HAP-1 (cell line): ENCODE results near the gene SLC4A8.

Experiments used
- DNase-seq, 2 experiments: peaks; one replicate each; pipeline ENCODE4 v3.0.0-alpha.2; 2016 to 2020; ENCODE audit warnings: low spot score in 2 of 2
- H3K27me3 ChIP-seq: fragments of 250-450 bp; sonication (Bioruptor Pico); 2 replicates; pipeline ENCODE4 v1.5.1; 2020; ENCODE audit warnings: low read depth, mild to moderate bottlenecking, moderate library complexity
- H3K36me3 ChIP-seq: fragments of 250-450 bp; sonication (Bioruptor Pico); replicated peaks from 2 replicates; pipeline ENCODE4 v1.5.1; 2020; ENCODE audit warnings: mild to moderate bottlenecking
- H3K4me1 ChIP-seq: fragments of 250-450 bp; sonication (Bioruptor Pico); 2 replicates; pipeline ENCODE4 v1.5.1; 2020; ENCODE audit warnings: mild to moderate bottlenecking
- H3K4me3 ChIP-seq: fragments of 250-450 bp; sonication (Bioruptor Pico); 2 replicates; pipeline ENCODE4 v1.5.1; 2020; ENCODE audit warnings: mild to moderate bottlenecking, moderate library complexity
- H3K9me3 ChIP-seq: fragments of 250-450 bp; sonication (Bioruptor Pico); 2 replicates; pipeline ENCODE4 v1.5.1; 2020; ENCODE audit warnings: mild to moderate bottlenecking, moderate library complexity
- in situ Hi-C: fragments of 300-500 bp; cut with MboI; formaldehyde crosslinking; loops from 3 replicates; pipeline ENCODE4 v1.14.3; 2020; ENCODE audit warnings: low sequenced_read_pairs, inconsistent platforms, mixed read lengths

SLC4A8 gene

GRCh38 chr12:51390457-51390856 is 34.2 kb upstream of the SLC4A8 start:
- no peak for DNase-seq
- peaks cover 4% of the 10 kb centered on the region; the same call in 1 of the 2 replicates for H3K4me1 ChIP-seq
- H3K4me3 ChIP-seq: no peak overlapping the region; the same call in 1 of the 2 replicates
- peaks cover 11% of the 10 kb centered on the region for H3K27me3 ChIP-seq
- in situ Hi-C loops: no loop called here
- H3K9me3 ChIP-seq: no peaks in the 10 kb centered on the region
- no peaks in the 10 kb centered on the region for H3K36me3 ChIP-seq

GRCh38 chr12:51390891-51391282 is 33.7 kb upstream of the SLC4A8 start:
- Histone ChIP-seq H3K4me3 (peak overlapping the region; percentile 51), H3K27me3 (peaks cover 9% of the 10 kb centered on the region), H3K36me3 (no peaks in the 10 kb centered on the region), H3K4me1 (peaks cover 4% of the 10 kb centered on the region; the same call in 1 of the 2 replicates), H3K9me3 (no peaks in the 10 kb centered on the region)
- no peak for DNase-seq
- in situ Hi-C loops: no loop called here

- H3K27me3 ChIP-seq: peaks cover 6% of the 10 kb centered on the region; the same call in 1 of the 2 replicates
- DNase-seq: peak; percentile 21 to 80
These were observed 33.1 kb upstream of the SLC4A8 start, which contains the start of gene GALNT6 for GRCh38 chr12:51391283-51392123. Gene GALNT6, minus strand, starts transcription at chr12:51391406. Its CDS starts 11,625 bp downstream, at chr12:51379781.

GRCh38 chr12:51392556-51393237 is 31.9 kb upstream of the SLC4A8 start:
- peak in 1 of 2 experiments; percentile 34 for DNase-seq
- Histone ChIP-seq H3K36me3 (no peaks in the 10 kb centered on the region), H3K9me3 (no peaks in the 10 kb centered on the region), H3K4me1 (peaks cover 4% of the 10 kb centered on the region; the same call in 1 of the 2 replicates), H3K27me3 (peaks cover 6% of the 10 kb centered on the region; the same call in 1 of the 2 replicates), H3K4me3 (no peak overlapping the region)
- in situ Hi-C loops: no loop called here

More at GRCh38 chr12:51391283-51392123, 33.1 kb upstream of the SLC4A8 start, which contains the start of gene GALNT6:
- no peaks in the 10 kb centered on the region for H3K36me3 ChIP-seq
- peaks cover 4% of the 10 kb centered on the region; the same call in 1 of the 2 replicates for H3K4me1 ChIP-seq
- in situ Hi-C loops: no loop called here
- H3K4me3 ChIP-seq: peak within 1 kb of the TSS; percentile 51
- H3K9me3 ChIP-seq: no peaks in the 10 kb centered on the region

GRCh38 chr12:51393676-51394545 is 30.7 kb upstream of the SLC4A8 start:
- Histone ChIP-seq H3K4me3 (no peak overlapping the region), H3K4me1 (peaks cover 4% of the 10 kb centered on the region; the same call in 1 of the 2 replicates), H3K9me3 (no peaks in the 10 kb centered on the region), H3K27me3 (peaks cover 16% of the 10 kb centered on the region), H3K36me3 (no peaks in the 10 kb centered on the region)
- in situ Hi-C loops: no loop called here
- DNase-seq: no peak

GRCh38 chr12:51395283-51396230 is 29.1 kb upstream of the SLC4A8 start:
- Histone ChIP-seq H3K27me3 (peaks cover 15% of the 10 kb centered on the region), H3K4me3 (no peak overlapping the region), H3K9me3 (no peaks in the 10 kb centered on the region), H3K36me3 (no peaks in the 10 kb centered on the region), H3K4me1 (peaks cover 4% of the 10 kb centered on the region; the same call in 1 of the 2 replicates)
- DNase-seq: no peak
- in situ Hi-C loops: no loop called here

- in situ Hi-C loops: no loop called here
- H3K9me3 ChIP-seq: no peaks in the 10 kb centered on the region
- no peak overlapping the region for H3K4me3 ChIP-seq
- H3K36me3 ChIP-seq: no peaks in the 10 kb centered on the region
- DNase-seq: no peak
- H3K4me1 ChIP-seq: no peaks in the 10 kb centered on the region
- peaks cover 10% of the 10 kb centered on the region for H3K27me3 ChIP-seq
These were observed 27.0 kb upstream of the SLC4A8 start for GRCh38 chr12:51397670-51398069.

- no peaks in the 10 kb centered on the region for H3K4me1 ChIP-seq
- in situ Hi-C loops: no loop called here
- DNase-seq: no peak
These were observed 24.7 kb upstream of the SLC4A8 start for GRCh38 chr12:51399891-51400290.

GRCh38 chr12:51401020-51401419 is 23.6 kb upstream of the SLC4A8 start:
- H3K36me3 ChIP-seq: no peaks in the 10 kb centered on the region
- in situ Hi-C loops: no loop called here
- peaks cover 10% of the 10 kb centered on the region for H3K27me3 ChIP-seq
- no peaks in the 10 kb centered on the region for H3K4me1 ChIP-seq
- no peak overlapping the region for H3K4me3 ChIP-seq
- H3K9me3 ChIP-seq: no peaks in the 10 kb centered on the region
- DNase-seq: no peak

More at GRCh38 chr12:51399891-51400290, 24.7 kb upstream of the SLC4A8 start:
- Histone ChIP-seq H3K36me3 (no peaks in the 10 kb centered on the region), H3K27me3 (peaks cover 10% of the 10 kb centered on the region), H3K9me3 (no peaks in the 10 kb centered on the region), H3K4me3 (no peak overlapping the region)

- no peak for DNase-seq
- H3K4me1 ChIP-seq: no peaks in the 10 kb centered on the region
- no peaks in the 10 kb centered on the region for H3K9me3 ChIP-seq
- no peaks in the 10 kb centered on the region for H3K36me3 ChIP-seq
- in situ Hi-C loops: no loop called here
- H3K4me3 ChIP-seq: no peak overlapping the region
- peaks cover 10% of the 10 kb centered on the region for H3K27me3 ChIP-seq
These were observed 23.1 kb upstream of the SLC4A8 start for GRCh38 chr12:51401486-51401885.

GRCh38 chr12:51401900-51402299 is 22.7 kb upstream of the SLC4A8 start:
- in situ Hi-C loops: no loop called here
- Histone ChIP-seq H3K4me1 (no peaks in the 10 kb centered on the region), H3K36me3 (no peaks in the 10 kb centered on the region), H3K27me3 (peaks cover 10% of the 10 kb centered on the region), H3K9me3 (no peaks in the 10 kb centered on the region), H3K4me3 (no peak overlapping the region)
- no peak for DNase-seq

GRCh38 chr12:51403159-51403558 is 21.5 kb upstream of the SLC4A8 start:
- H3K27me3 ChIP-seq: peaks cover 5% of the 10 kb centered on the region
- no peaks in the 10 kb centered on the region for H3K4me1 ChIP-seq
- no peak for DNase-seq
- no peak overlapping the region for H3K4me3 ChIP-seq
- H3K36me3 ChIP-seq: no peaks in the 10 kb centered on the region
- in situ Hi-C loops: no loop called here
- no peaks in the 10 kb centered on the region for H3K9me3 ChIP-seq
